ENCODE results near the gene LRRC46.

Gene LRRC46

GRCh38 chr17:47834756-47835155, 3.3 kb downstream of the LRRC46 start:
- FAIRE-seq = no peak

DNA sequence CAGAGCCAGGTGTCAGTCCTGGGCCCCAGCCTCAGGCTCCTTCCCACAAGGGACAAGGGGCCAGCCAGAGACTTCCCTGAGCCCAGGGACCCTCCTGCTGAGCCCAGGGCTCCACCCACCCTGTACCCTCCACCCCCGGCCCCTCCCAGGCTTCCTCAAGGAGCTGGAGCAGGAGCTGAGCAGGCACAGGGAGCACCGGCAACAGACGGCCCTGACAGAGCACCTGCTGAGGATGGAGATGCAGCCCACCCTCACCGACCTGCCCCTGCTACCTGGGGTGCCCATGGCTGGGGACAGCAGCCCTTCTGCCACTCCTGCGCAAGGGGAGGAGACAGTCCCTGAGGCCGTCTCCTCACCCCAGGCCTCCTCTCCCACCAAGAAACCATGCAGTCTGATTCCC, 5.1 kb downstream of the LRRC46 start:
- FAIRE-seq = no peak

GRCh38 chr17:47837401-47838039, 6.0 kb downstream of the LRRC46 start:
- no peak for FAIRE-seq

GRCh38 chr17:47838636-47839035, 7.2 kb downstream of the LRRC46 start:
- no peak for FAIRE-seq

DNA sequence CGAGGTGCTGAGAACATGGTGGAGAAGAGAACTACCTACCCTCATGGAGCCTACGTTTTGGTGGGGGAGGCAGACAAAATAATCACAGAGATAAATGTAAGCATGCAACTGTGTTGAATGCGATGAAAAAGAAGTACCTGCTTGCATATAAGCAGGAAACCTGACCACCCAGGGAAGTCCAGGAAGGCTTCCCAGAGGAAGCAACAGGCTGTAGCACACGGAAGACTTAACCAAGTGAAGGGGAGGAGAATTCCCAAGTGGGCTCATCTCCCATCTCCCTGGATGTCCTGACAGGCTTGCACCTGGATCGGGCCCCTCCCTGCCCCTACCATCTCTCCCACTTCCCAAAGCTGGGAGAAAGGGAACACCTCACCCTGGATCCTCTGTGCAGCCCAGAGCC, 7.6 kb downstream of the LRRC46 start:
- no peak for FAIRE-seq

DNA sequence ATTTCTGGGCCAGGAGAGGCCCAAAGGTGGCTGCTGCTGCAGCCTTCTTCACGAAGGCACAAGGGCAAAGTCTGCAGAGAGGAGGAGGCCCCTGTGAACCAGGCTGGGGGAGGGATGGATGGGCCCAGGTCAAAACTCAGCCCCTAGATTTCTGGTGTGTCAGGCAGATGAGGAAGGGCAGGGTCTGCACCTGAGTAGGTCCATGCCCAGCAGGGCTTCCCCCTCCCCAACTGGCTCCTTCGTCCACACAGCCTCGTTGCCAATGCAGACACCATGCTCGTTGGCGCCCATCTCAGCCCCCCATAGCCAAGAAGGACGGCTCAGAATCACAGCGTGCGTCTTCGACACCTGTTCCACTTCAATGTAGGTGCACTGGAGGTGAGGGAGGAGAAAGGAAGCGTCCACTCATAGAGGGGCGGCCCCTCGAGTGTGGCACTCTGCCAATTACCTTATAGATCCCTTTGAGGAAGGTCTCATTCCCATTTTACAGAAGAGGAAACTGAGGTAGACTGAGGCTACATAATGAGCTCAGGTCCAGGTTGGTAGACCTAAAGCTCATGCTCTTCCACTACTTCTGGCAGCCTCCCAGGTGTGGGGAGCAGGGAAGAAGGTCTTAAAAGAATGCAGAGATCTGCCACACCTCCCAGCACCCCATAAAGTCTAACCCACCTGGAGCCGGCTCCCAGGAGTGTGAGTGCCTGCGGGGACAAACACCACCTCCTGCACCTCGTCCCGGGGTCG, 8.7 kb downstream of the LRRC46 start:
- FAIRE-seq = no peak

DNA sequence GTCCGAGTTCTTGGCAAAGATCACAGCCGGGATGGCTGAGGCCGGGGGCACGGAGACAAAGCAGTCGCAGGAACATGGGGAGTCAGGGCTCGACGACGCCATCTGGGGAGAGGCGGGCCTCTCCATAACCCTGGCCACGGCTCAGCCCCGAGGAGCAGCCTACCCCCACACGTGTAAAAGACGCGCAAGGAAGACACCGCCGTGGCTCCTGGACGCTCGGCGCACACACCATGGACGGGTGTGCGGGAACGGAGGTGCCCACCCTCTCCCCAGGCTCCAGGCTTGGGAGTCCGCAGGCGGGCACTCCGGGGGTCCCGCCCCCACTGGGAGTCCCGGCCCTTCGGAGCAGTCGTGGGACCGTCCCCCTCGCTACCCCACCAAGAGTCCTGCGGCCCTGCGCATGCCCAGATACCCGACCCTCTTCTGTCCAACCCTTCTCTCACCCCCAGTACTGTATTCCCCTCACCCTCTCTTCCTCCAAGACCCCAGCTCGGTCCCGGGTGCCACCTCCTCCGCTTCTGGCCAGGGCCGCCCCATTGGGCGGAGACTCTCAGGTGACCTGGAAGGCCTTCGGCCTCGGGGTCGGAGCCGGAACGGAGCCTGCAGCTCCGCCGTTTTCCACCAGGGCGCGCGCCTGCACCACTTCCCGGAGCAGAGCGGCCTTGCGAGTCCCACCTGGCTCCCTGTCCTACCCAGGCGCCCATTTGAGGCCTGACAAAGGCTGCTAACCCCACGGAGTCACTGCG, 9.4 kb downstream of the LRRC46 start, which contains the start of gene SCRN2:
Gene SCRN2, minus strand, starts transcription at position 532 of the 746 bp plus-strand sequence. Its CDS starts 430 bp downstream, at position 102.
- FAIRE-seq = no peak

DNA sequence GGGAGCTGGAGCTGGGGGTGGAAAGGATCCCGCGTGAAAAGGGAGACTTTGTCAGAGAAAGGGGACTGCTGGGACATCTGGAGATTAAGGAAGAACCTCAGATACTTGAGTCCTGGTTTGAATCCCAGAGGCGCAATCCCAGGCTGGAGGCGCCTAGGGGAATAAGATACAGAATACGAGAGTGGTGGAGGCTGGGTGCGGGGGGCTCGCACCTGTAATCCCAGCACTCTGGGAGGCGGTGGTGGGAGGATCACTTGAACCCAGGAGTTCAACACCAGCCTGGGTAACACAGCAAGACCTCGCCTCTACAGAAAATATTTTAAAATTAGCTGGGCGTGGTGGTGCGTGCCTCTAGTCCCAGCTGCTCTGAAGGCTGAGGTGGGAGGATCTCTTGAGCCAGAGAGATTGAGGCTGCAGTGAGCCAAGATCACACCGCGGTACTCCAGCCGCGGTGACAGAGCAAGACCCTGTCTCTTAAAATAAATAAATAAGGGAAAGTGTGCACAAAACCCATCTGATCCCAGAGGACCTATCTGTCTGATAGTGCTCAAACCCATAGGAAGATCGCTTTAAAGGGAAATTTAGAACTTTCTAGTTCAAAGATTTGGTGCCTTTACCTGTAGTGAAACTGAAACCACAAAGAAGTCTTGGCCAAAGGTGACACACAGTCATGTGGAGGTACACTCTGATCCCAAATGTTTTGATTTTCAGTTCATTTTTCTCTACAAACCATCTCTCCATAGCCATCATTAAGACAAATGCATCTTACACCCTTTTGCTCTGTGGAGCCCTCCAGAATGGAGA, 10.2 kb downstream of the LRRC46 start:
- no peak for FAIRE-seq

DNA sequence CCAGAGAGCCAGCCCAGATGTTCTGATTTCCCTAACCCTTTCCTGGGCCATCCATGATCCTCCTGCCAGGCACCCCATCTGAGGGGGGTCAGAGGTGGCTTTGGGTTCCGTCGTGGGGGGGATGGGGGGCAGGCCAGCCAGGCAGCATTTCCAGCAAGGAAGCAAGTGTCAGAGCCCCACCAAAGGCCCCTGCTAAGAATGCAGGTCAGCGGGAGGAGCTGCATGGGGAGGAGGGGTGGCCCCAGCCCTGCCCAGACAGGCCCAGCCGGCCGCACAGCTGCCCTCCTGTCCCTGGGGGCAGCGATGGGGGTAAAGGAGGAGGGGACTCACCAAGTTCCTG, 11.9 kb downstream of the LRRC46 start:
- no peak for FAIRE-seq

GRCh38 chr17:47844227-47844626, 12.8 kb downstream of the LRRC46 start:
- no peak for FAIRE-seq

GRCh38 chr17:47844814-47845715, 13.6 kb downstream of the LRRC46 start:
- FAIRE-seq = no peak

GRCh38 chr17:47845716-47846075, 14.2 kb downstream of the LRRC46 start:
- no peak for FAIRE-seq

GRCh38 chr17:47846716-47847340, 15.4 kb downstream of the LRRC46 start:
- FAIRE-seq = no peak

DNA sequence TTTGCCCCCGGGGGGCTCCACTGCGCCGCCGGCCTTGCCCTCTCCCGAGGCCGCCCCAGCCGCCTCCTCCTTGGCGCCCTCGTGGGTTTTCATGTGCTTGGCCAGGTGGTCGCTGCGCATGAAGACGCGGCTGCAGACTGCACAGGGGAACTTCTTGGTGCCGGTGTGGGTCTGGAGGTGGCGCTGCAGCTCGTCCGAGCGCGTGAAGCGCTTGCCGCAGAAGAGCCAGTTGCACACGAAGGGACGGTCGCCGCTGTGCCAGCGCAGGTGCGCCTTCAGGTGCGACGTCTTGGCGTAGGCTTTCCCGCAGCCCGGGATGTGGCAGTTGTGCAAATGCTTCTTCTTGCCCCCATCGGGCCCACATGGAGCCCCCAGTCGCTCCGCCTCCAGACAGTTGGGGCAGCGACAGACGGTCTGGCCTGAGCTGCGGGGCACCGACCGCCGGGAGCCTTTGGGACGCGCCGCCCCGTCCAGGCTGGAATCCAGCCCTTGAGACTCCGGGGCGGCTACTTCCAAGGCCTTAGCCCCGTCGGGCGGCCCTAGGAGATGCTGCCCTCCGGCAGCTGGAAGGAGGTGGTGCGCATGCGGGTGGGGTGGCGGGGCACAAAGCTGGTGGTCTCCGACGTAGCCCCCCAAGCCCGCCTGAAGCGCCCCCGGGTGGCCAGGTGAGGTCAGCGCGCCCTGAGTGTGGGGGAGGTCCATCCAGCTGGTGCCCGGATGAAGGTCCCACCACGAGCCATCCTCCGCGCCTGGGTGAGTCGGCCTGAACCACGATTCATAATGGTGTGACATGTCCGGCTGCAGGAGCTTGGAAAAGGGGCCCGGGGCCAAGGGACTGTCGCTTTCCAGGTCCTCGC, 16.1 kb downstream of the LRRC46 start:
- no peak for FAIRE-seq

DNA sequence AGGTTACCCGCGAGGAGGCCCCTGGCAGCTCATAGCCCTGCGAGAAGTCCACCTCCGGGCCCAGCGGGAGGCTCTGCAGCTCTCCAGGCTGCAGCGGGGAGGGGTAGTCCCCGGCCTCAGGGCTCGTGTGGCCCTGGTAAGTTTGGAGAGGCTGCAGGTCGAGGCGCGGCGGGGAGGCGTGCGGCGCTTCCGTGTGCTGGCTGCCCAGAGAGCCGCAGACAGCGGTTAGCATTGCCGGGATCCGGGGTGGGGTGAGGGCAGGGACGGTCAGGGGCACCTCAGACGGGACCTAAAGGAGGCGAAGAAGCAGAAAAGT, 16.7 kb downstream of the LRRC46 start:
- FAIRE-seq = no peak

GRCh38 chr17:47850373-47850691, 18.9 kb downstream of the LRRC46 start:
- no peak for FAIRE-seq

- FAIRE-seq = no peak
Observed at GRCh38 chr17:47850692-47851573, 19.5 kb downstream of the LRRC46 start, which contains the start of gene SP6. SP6 (minus strand) TSS chr17:47851163; CDS start chr17:47848429, 2,734 bp downstream.

- no peak for FAIRE-seq
Observed at GRCh38 chr17:47851764-47852112, 20.3 kb downstream of the LRRC46 start.

- no peak for FAIRE-seq
Observed at GRCh38 chr17:47852113-47852949, 20.9 kb downstream of the LRRC46 start.

Data from endometrium (tissue), 2 donors.